Left lung (tissue), 10 donors: ENCODE results near the gene ACTL9. TPM values are rescaled to one million over a fixed set of nuclear protein-coding genes. Genes with fewer than 3 reads are reported as not detected.

Source experiments
- ATAC-seq: fragments of 200-7000 bp; cut with Tn5 transposase; one replicate; pipeline ENCODE4 v1.9.1; 2020; ENCODE audit warnings: moderate library complexity
- DNase-seq, 4 donors: peaks; one replicate each; pipeline ENCODE4 v3.0.0-alpha.2; 2013 to 2020
- H3K27ac ChIP-seq, 2 donors: fragments of 200-600 bp; sonication (generic) in 1 of 2; one replicate each; pipeline versions ENCODE4 v1.5.0 to v1.8.0; 2020 to 2021
- H3K27me3 ChIP-seq, 2 donors: fragments of 200-600 bp; sonication (generic) in 1 of 2; one replicate each; pipeline versions ENCODE4 v1.5.0 to v1.8.0; 2020 to 2021
- H3K36me3 ChIP-seq, 2 donors: fragments of 200-600 bp; sonication (generic) in 1 of 2; one replicate each; pipeline versions ENCODE4 v1.5.0 to v1.8.0; 2020 to 2021
- H3K4me1 ChIP-seq, 2 donors: fragments of 200-600 bp; one replicate each; pipeline ENCODE4 v1.8.0; 2021
- H3K4me3 ChIP-seq, 2 donors: fragments of 200-600 bp; sonication (generic) in 1 of 2; one replicate each; pipeline versions ENCODE4 v1.5.0 to v1.8.0; 2020 to 2021; ENCODE audit warnings: mild to moderate bottlenecking in 1 of 2
- H3K9me3 ChIP-seq, 2 donors: fragments of 200-600 bp; sonication (generic) in 1 of 2; one replicate each; pipeline versions ENCODE4 v1.5.0 to v1.8.0; 2020 to 2021
- CTCF ChIP-seq, 2 donors: fragments of 200-600 bp; sonication (generic) in 1 of 2; IDR thresholded peaks; one replicate each; pipeline versions ENCODE4 v1.5.0 to v1.8.0; 2021; ENCODE audit warnings: antibody characterized with exemption in 2 of 2
- intact Hi-C, 2 donors: fragments of 100-400 bp; cut with DNase I; formaldehyde crosslinking; loops; one replicate each; pipeline versions ENCODE4 v1.11.2 to v1.14.2; 2022
- polyA plus RNA-seq, 6 donors: library from polyadenylated mRNA; unstranded; fragments of 120-200 nt; gene quantifications; one replicate each; pipeline ENCODE4 v1.2.1, GENCODE V29; 2013; ENCODE audit not compliant: insufficient read length in 6 of 6
- total RNA-seq, 2 donors: library from RNA; stranded (reverse); fragmentation: NEBNext Ultra II Directional; extraction: Animal tissue kit (Norgen Biotek cat#: 25700); gene quantifications; one replicate each; pipeline ENCODE4 v1.2.1, GENCODE V29; 2021
- donor health status: DM: no; HTN: yes; CAD: no.
- donor health status: DM: no; HTN: no; CAD: no.

ACTL9 gene
- total and polyA plus RNA-seq, 8 donors = not detected

GRCh38 chr19:8678244-8678807 lies 20.3 kb downstream of the ACTL9 start:
- Histone ChIP-seq H3K27ac (no peak overlapping the region), H3K4me1 (no peaks in the 10 kb centered on the region), H3K4me3 (no peak overlapping the region), H3K9me3 (no peaks in the 10 kb centered on the region), H3K36me3 (no peaks in the 10 kb centered on the region), H3K27me3 (no peaks in the 10 kb centered on the region)
- intact Hi-C loops = no loop called here
- TF ChIP-seq CTCF (IDR thresholded peaks at IDR 0.05) = no peak
- DNase-seq = no peak
- ATAC-seq = no peak

- Histone ChIP-seq H3K4me1 (peaks cover 0 to 9% of the 10 kb centered on the region in 2 donors), H3K36me3 (no peaks in the 10 kb centered on the region), H3K27me3 (no peaks in the 10 kb centered on the region), H3K4me3 (no peak overlapping the region), H3K27ac (no peak overlapping the region), H3K9me3 (no peaks in the 10 kb centered on the region)
- DNase-seq = no peak
- no peak for ATAC-seq
- intact Hi-C loops = no loop called here
- no peak for TF ChIP-seq CTCF (IDR thresholded peaks at IDR 0.05)
Measured at GRCh38 chr19:8675066-8675465, 23.5 kb downstream of the ACTL9 start.

- Histone ChIP-seq H3K4me1 (peaks cover 0 to 9% of the 10 kb centered on the region in 2 donors), H3K27ac (no peak overlapping the region), H3K27me3 (no peaks in the 10 kb centered on the region), H3K4me3 (no peak overlapping the region), H3K9me3 (no peaks in the 10 kb centered on the region), H3K36me3 (no peaks in the 10 kb centered on the region)
- intact Hi-C loops = no loop called here
- DNase-seq (no peak), ATAC-seq (no peak)
- TF ChIP-seq CTCF (IDR thresholded peaks at IDR 0.05) = no peak
Measured at GRCh38 chr19:8673276-8673891, 25.2 kb downstream of the ACTL9 start.

GRCh38 chr19:8666814-8667405 lies 31.7 kb downstream of the ACTL9 start:
- H3K36me3 ChIP-seq = no peaks in the 10 kb centered on the region
- no peaks in the 10 kb centered on the region for H3K9me3 ChIP-seq
- no peak overlapping the region for H3K27ac ChIP-seq
- intact Hi-C loops = no loop called here
- peaks cover 0 to 9% of the 10 kb centered on the region in 2 donors for H3K4me1 ChIP-seq
- no peak for TF ChIP-seq CTCF (IDR thresholded peaks at IDR 0.05)
- peaks cover 0 to 23% of the 10 kb centered on the region in 2 donors for H3K27me3 ChIP-seq
- ATAC-seq (no peak), DNase-seq (no peak)
- no peak overlapping the region for H3K4me3 ChIP-seq

GRCh38 chr19:8665468-8666213 lies 33.0 kb downstream of the ACTL9 start:
- Histone ChIP-seq H3K27me3 (peaks cover 0 to 30% of the 10 kb centered on the region in 2 donors), H3K4me3 (no peak overlapping the region), H3K27ac (no peak overlapping the region), H3K4me1 (no peaks in the 10 kb centered on the region), H3K36me3 (no peaks in the 10 kb centered on the region), H3K9me3 (no peaks in the 10 kb centered on the region)
- DNase-seq = no peak
- ATAC-seq = no peak
- intact Hi-C loops = no loop called here
- no peak for TF ChIP-seq CTCF (IDR thresholded peaks at IDR 0.05)
